Adipocyte (in vitro differentiated cells): ENCODE results near the gene COL26A1.

Experiments used
- DNase-seq: peaks from one replicate; pipeline ENCODE4 v3.0.0-alpha.2; 2015; ENCODE audit warnings: low read depth
- H3K27me3 ChIP-seq: replicated peaks from 2 replicates; pipeline ENCODE4 v1.7.0; 2013; ENCODE audit warnings: mild to moderate bottlenecking, low read length, moderate library complexity; ENCODE audit not compliant: control insufficient read depth, insufficient read depth
- H3K36me3 ChIP-seq: 2 replicates; pipeline ENCODE4 v1.7.0; 2013; ENCODE audit warnings: low read length, mild to moderate bottlenecking, moderate library complexity; ENCODE audit not compliant: control insufficient read depth, insufficient read depth, severe bottlenecking
- H3K4me1 ChIP-seq: 2 replicates; pipeline ENCODE4 v1.7.0; 2013; ENCODE audit warnings: mild to moderate bottlenecking, low read length, moderate library complexity; ENCODE audit not compliant: control insufficient read depth, insufficient read depth
- H3K4me3 ChIP-seq: 2 replicates; pipeline ENCODE4 v1.7.0; 2013; ENCODE audit warnings: mild to moderate bottlenecking, low read length, moderate library complexity
- H3K9ac ChIP-seq: 2 replicates; pipeline ENCODE4 v1.7.0; 2013; ENCODE audit warnings: mild to moderate bottlenecking, low read length, moderate library complexity
- H3K9me3 ChIP-seq: 2 replicates; pipeline ENCODE4 v1.7.0; 2013; ENCODE audit warnings: mild to moderate bottlenecking, low read length, moderate library complexity; ENCODE audit not compliant: control insufficient read depth

COL26A1 gene

GRCh38 chr7:101538596-101539459, 176.2 kb downstream of the COL26A1 start:
- H3K4me1 ChIP-seq: peaks cover 4% of the 10 kb centered on the region

GRCh38 chr7:101539784-101540183, 177.1 kb downstream of the COL26A1 start:
- no peaks in the 10 kb centered on the region for H3K36me3 ChIP-seq
- H3K27me3 ChIP-seq: peaks cover 31% of the 10 kb centered on the region
- no peak for DNase-seq
- H3K9me3 ChIP-seq: peaks cover 6% of the 10 kb centered on the region
- H3K4me3 ChIP-seq: no peak overlapping the region
- H3K4me1 ChIP-seq: peaks cover 4% of the 10 kb centered on the region
- no peak overlapping the region for H3K9ac ChIP-seq

More at GRCh38 chr7:101538596-101539459, 176.2 kb downstream of the COL26A1 start:
- Histone ChIP-seq H3K4me3 (no peak overlapping the region), H3K9me3 (peaks cover 6% of the 10 kb centered on the region), H3K9ac (no peak overlapping the region), H3K36me3 (no peaks in the 10 kb centered on the region), H3K27me3 (peaks cover 41% of the 10 kb centered on the region)
- peak; percentile 78 for DNase-seq

- peak; percentile 72 for DNase-seq
These were observed 180.0 kb downstream of the COL26A1 start for GRCh38 chr7:101542527-101543241.

GRCh38 chr7:101543242-101543766, 180.6 kb downstream of the COL26A1 start:
- H3K27me3 ChIP-seq: peaks cover 30% of the 10 kb centered on the region
- H3K4me1 ChIP-seq: no peaks in the 10 kb centered on the region
- H3K36me3 ChIP-seq: no peaks in the 10 kb centered on the region
- no peak overlapping the region for H3K4me3 ChIP-seq
- H3K9me3 ChIP-seq: no peaks in the 10 kb centered on the region
- no peak overlapping the region for H3K9ac ChIP-seq
- no peak for DNase-seq

More at GRCh38 chr7:101542527-101543241, 180.0 kb downstream of the COL26A1 start:
- Histone ChIP-seq H3K4me3 (no peak overlapping the region), H3K9ac (no peak overlapping the region), H3K4me1 (no peaks in the 10 kb centered on the region), H3K9me3 (no peaks in the 10 kb centered on the region), H3K27me3 (peaks cover 28% of the 10 kb centered on the region), H3K36me3 (no peaks in the 10 kb centered on the region)

- H3K27me3 ChIP-seq: peaks cover 30% of the 10 kb centered on the region
- H3K9me3 ChIP-seq: no peaks in the 10 kb centered on the region
- H3K36me3 ChIP-seq: no peaks in the 10 kb centered on the region
- no peak overlapping the region for H3K9ac ChIP-seq
- no peaks in the 10 kb centered on the region for H3K4me1 ChIP-seq
- DNase-seq: no peak
- H3K4me3 ChIP-seq: no peak overlapping the region
These were observed 181.2 kb downstream of the COL26A1 start for GRCh38 chr7:101543846-101544245.

- H3K9ac ChIP-seq: no peak overlapping the region
- no peak overlapping the region for H3K4me3 ChIP-seq
- H3K4me1 ChIP-seq: peaks cover 2% of the 10 kb centered on the region
- H3K9me3 ChIP-seq: no peaks in the 10 kb centered on the region
- H3K27me3 ChIP-seq: peaks cover 31% of the 10 kb centered on the region
- H3K36me3 ChIP-seq: no peaks in the 10 kb centered on the region
- no peak for DNase-seq
These were observed 182.9 kb downstream of the COL26A1 start for GRCh38 chr7:101545441-101546190.

- no peak overlapping the region for H3K4me3 ChIP-seq
- H3K4me1 ChIP-seq: peaks cover 4% of the 10 kb centered on the region
- no peak overlapping the region for H3K9ac ChIP-seq
- no peak for DNase-seq
- H3K9me3 ChIP-seq: no peaks in the 10 kb centered on the region
- no peaks in the 10 kb centered on the region for H3K36me3 ChIP-seq
- peaks cover 28% of the 10 kb centered on the region for H3K27me3 ChIP-seq
These were observed 183.7 kb downstream of the COL26A1 start for GRCh38 chr7:101546308-101546936.

- Histone ChIP-seq H3K4me3 (no peak overlapping the region), H3K4me1 (peaks cover 4% of the 10 kb centered on the region), H3K36me3 (no peaks in the 10 kb centered on the region), H3K9ac (no peak overlapping the region), H3K9me3 (no peaks in the 10 kb centered on the region), H3K27me3 (peaks cover 21% of the 10 kb centered on the region)
- DNase-seq: no peak
These were observed 184.6 kb downstream of the COL26A1 start for GRCh38 chr7:101547022-101547915.

GRCh38 chr7:101547916-101548661, 185.4 kb downstream of the COL26A1 start:
- no peaks in the 10 kb centered on the region for H3K36me3 ChIP-seq
- peaks cover 16% of the 10 kb centered on the region for H3K27me3 ChIP-seq
- H3K9me3 ChIP-seq: no peaks in the 10 kb centered on the region
- peaks cover 4% of the 10 kb centered on the region for H3K4me1 ChIP-seq
- H3K4me3 ChIP-seq: no peak overlapping the region
- H3K9ac ChIP-seq: no peak overlapping the region
- no peak for DNase-seq
